Fibroblast of lung (primary cell): Measurements from ENCODE around the gene C1QTNF4. TPM values are rescaled to one million over a fixed set of nuclear protein-coding genes. Genes with fewer than 3 reads are reported as not detected.

Source experiments
- DNase-seq, 2 donors: peaks; one replicate each; pipeline versions ENCODE4 v3.0.0 to v3.0.0-alpha.2; 2010; ENCODE audit warnings: low read depth in 2 of 2
- H2AFZ ChIP-seq: 2 replicates; pipeline ENCODE4 v1.5.1; 2012; ENCODE audit warnings: low read length, control low read depth, inconsistent platforms
- H3K27ac ChIP-seq: 2 replicates; pipeline ENCODE4 v1.5.1; 2011; ENCODE audit warnings: low read length, control low read depth; ENCODE audit not compliant: insufficient read depth
- H3K27me3 ChIP-seq: 2 replicates; pipeline ENCODE4 v1.5.1; 2011; ENCODE audit warnings: mild to moderate bottlenecking, low read length; ENCODE audit not compliant: control insufficient read depth, insufficient read depth
- H3K36me3 ChIP-seq: 2 replicates; pipeline ENCODE4 v1.5.1; 2011; ENCODE audit warnings: low read length; ENCODE audit not compliant: control insufficient read depth, insufficient read depth
- H3K4me1 ChIP-seq: 2 replicates; pipeline ENCODE4 v1.5.1; 2011; ENCODE audit warnings: low read length; ENCODE audit not compliant: control insufficient read depth, insufficient read depth; ENCODE audit errors: extremely low read depth
- H3K4me2 ChIP-seq: 2 replicates; pipeline ENCODE4 v1.5.1; 2011; ENCODE audit warnings: low read length, control low read depth; ENCODE audit not compliant: insufficient read depth; ENCODE audit errors: extremely low read depth
- H3K4me3 ChIP-seq, 4 experiments: fragments of 200-600 bp in 1 of 4; sonication (generic) in 1 of 4; replicated peaks in 1 of 4; 2 replicates each; pipeline ENCODE4 v1.5.1; 2011 to 2016; ENCODE audit warnings: low read length in 4 of 4, low read depth in 3 of 4, mild to moderate bottlenecking in 3 of 4, control low read depth in 2 of 4, inconsistent platforms in 1 of 4, mixed read lengths in 1 of 4; ENCODE audit not compliant: insufficient read depth in 1 of 4; ENCODE audit errors: control extremely low read depth in 1 of 4
- H3K79me2 ChIP-seq: 2 replicates; pipeline ENCODE4 v1.5.1; 2012; ENCODE audit warnings: mild to moderate bottlenecking, low read length, inconsistent platforms; ENCODE audit not compliant: control insufficient read depth, insufficient read depth
- H3K9ac ChIP-seq: 2 replicates; pipeline ENCODE4 v1.5.1; 2011; ENCODE audit warnings: mild to moderate bottlenecking, low read length, control low read depth; ENCODE audit not compliant: insufficient read depth
- H3K9me3 ChIP-seq: 2 replicates; pipeline ENCODE4 v1.5.1; 2012; ENCODE audit warnings: low read depth, low read length; ENCODE audit not compliant: control insufficient read depth, insufficient read depth
- H4K20me1 ChIP-seq: 2 replicates; pipeline ENCODE4 v1.5.1; 2011; ENCODE audit warnings: low read length; ENCODE audit not compliant: control insufficient read depth, insufficient read depth; ENCODE audit errors: extremely low read depth
- EZH2 ChIP-seq: IDR thresholded peaks from 2 replicates; pipeline ENCODE4 v1.5.1; 2012; ENCODE audit warnings: low read length, control low read depth, mild to moderate bottlenecking; ENCODE audit errors: missing control alignments
- polyA plus RNA-seq, 2 donors: library from polyadenylated mRNA; depleted of rRNA in 1 of 2; stranded (reverse) in 1 of 2; unstranded in 1 of 2; fragments of >200 nt; gene quantifications; 2 replicates each; pipeline ENCODE4 v1.2.1, GENCODE V29; 2011 to 2012; ENCODE audit warnings: missing spikeins in 1 of 2
- total RNA-seq: library from RNA; depleted of rRNA; stranded (reverse); fragments of >200 nt; gene quantifications from 2 replicates; pipeline ENCODE4 v1.2.1, GENCODE V29; 2014
- TF ChIP-seq, protein P1 (sequence below), 2 donors: IDR thresholded peaks in 1 of 2; conservative IDR thresholded peaks in 1 of 2; 1 replicate in 1 of 2; 2 replicates in 1 of 2; pipeline ENCODE4 v1.5.1; 2011 to 2012; ENCODE audit warnings: low read length in 2 of 2, control low read depth in 1 of 2, inconsistent platforms in 1 of 2, low read depth in 1 of 2, mild to moderate bottlenecking in 1 of 2

Gene C1QTNF4
- total and polyA plus RNA-seq, 2 donors (not counting 1 experiment from before 2014, with no cell fraction given): under 0.01 TPM; not detected in 1

DNA sequence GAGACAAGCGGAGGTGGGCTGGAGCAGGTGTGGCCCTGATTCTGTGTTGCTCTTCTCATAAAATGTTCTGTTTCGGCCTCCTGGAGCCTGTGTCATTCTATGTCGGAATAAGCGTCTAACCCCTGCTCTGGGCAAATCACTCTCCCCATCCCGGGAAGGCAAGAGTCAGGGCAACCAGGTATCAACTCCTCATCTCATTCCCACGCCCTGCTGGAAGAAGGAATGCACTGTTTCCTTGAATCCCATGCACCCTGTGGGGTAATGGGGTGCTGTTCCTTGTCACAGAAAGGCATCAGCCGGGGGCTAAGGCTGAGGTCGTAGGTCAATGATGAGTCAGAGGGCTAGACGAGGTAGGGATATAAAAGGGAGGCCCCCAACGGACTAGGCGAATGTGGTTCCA lies 5.1 kb downstream of the C1QTNF4 start:
- peaks cover 2% of the 10 kb centered on the region for H3K36me3 ChIP-seq
- H3K4me2 ChIP-seq: no peak overlapping the region
- no peak overlapping the region for H3K4me3 ChIP-seq
- DNase-seq: no peak
- no peaks in the 10 kb centered on the region for H4K20me1 ChIP-seq
- no peaks in the 10 kb centered on the region for H3K79me2 ChIP-seq
- no peak overlapping the region for H3K9ac ChIP-seq
- no peak overlapping the region for H3K27ac ChIP-seq
- H3K4me1 ChIP-seq: no peaks in the 10 kb centered on the region
- no peaks in the 10 kb centered on the region for H3K9me3 ChIP-seq
- H3K27me3 ChIP-seq: peaks cover 29% of the 10 kb centered on the region
- TF ChIP-seq EZH2: no peak
- TF ChIP-seq, protein P1, sequence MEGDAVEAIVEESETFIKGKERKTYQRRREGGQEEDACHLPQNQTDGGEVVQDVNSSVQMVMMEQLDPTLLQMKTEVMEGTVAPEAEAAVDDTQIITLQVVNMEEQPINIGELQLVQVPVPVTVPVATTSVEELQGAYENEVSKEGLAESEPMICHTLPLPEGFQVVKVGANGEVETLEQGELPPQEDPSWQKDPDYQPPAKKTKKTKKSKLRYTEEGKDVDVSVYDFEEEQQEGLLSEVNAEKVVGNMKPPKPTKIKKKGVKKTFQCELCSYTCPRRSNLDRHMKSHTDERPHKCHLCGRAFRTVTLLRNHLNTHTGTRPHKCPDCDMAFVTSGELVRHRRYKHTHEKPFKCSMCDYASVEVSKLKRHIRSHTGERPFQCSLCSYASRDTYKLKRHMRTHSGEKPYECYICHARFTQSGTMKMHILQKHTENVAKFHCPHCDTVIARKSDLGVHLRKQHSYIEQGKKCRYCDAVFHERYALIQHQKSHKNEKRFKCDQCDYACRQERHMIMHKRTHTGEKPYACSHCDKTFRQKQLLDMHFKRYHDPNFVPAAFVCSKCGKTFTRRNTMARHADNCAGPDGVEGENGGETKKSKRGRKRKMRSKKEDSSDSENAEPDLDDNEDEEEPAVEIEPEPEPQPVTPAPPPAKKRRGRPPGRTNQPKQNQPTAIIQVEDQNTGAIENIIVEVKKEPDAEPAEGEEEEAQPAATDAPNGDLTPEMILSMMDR (conservative IDR thresholded peaks at IDR 0.05 in 1 of 2, IDR thresholded peaks at IDR 0.05 in 1 of 2; ENCODE audit: low read depth in 1 of 2, low read length in 2 of 2): no peak
- no peak overlapping the region for H2AFZ ChIP-seq

GRCh38 chr11:47587723-47588326 lies 6.4 kb downstream of the C1QTNF4 start:
- Histone ChIP-seq H3K9ac (no peak overlapping the region), H3K4me3 (no peak overlapping the region), H3K4me1 (no peaks in the 10 kb centered on the region), H3K79me2 (no peaks in the 10 kb centered on the region), H2AFZ (no peak overlapping the region), H3K4me2 (no peak overlapping the region), H3K27ac (no peak overlapping the region), H3K36me3 (peaks cover 9% of the 10 kb centered on the region), H3K9me3 (no peaks in the 10 kb centered on the region), H3K27me3 (peaks cover 17% of the 10 kb centered on the region), H4K20me1 (no peaks in the 10 kb centered on the region)
- no peak for DNase-seq
- TF ChIP-seq, protein P1 (conservative IDR thresholded peaks at IDR 0.05 in 1 of 2, IDR thresholded peaks at IDR 0.05 in 1 of 2; ENCODE audit: low read depth in 1 of 2, low read length in 2 of 2): no peak
- TF ChIP-seq EZH2: no peak

- Histone ChIP-seq H3K27me3 (peaks cover 10% of the 10 kb centered on the region), H3K36me3 (peaks cover 11% of the 10 kb centered on the region), H3K4me1 (no peaks in the 10 kb centered on the region), H3K4me2 (no peak overlapping the region), H3K4me3 (no peak overlapping the region), H3K9me3 (no peaks in the 10 kb centered on the region), H3K9ac (no peak overlapping the region), H3K27ac (no peak overlapping the region), H2AFZ (no peak overlapping the region), H3K79me2 (no peaks in the 10 kb centered on the region), H4K20me1 (no peaks in the 10 kb centered on the region)
- no peak for DNase-seq
- TF ChIP-seq EZH2: no peak
- TF ChIP-seq, protein P1 (conservative IDR thresholded peaks at IDR 0.05 in 1 of 2, IDR thresholded peaks at IDR 0.05 in 1 of 2; ENCODE audit: low read depth in 1 of 2, low read length in 2 of 2): no peak
These were observed 7.0 kb downstream of the C1QTNF4 start for GRCh38 chr11:47587039-47587716.
